ENCODE data around the gene CLEC19A.

- no peak for TF ChIP-seq PAX5 (IDR thresholded peaks at IDR 0.05; ENCODE audit: insufficient read depth, low read length, severe bottlenecking)
- no peak for TF ChIP-seq POLR2A (IDR thresholded peaks at IDR 0.05; ENCODE audit: low read depth, low read length)
- TF ChIP-seq POLR2AphosphoS5 (IDR thresholded peaks at IDR 0.05; ENCODE audit: low read depth, low read length) = no peak
- TF ChIP-seq TAF1 (IDR thresholded peaks at IDR 0.05; ENCODE audit: low read depth, low read length) = no peak
- no peak for TF ChIP-seq POU2F2 (IDR thresholded peaks at IDR 0.05; ENCODE audit: low read depth, low read length)
Measured at GRCh38 chr16:19269098-19269497, 16.4 kb upstream of the CLEC19A start.

Measured in GM12891 (cell line).